K562 (cell line): ENCODE measurements around the gene OTUD1. TPM values are rescaled to one million over a fixed set of nuclear protein-coding genes. Genes with fewer than 3 reads are reported as not detected.

Source experiments
- ATF2 ChIP-seq: sonication (generic); formaldehyde crosslinking; IDR thresholded peaks from 2 replicates; pipeline ENCODE4 v1.8.1; 2022; ENCODE audit warnings: missing genetic modification reagents
- ATF3 ChIP-seq, 2 experiments: fragments of 450-650 bp in 1 of 2; sonication (generic) in 1 of 2; formaldehyde crosslinking in 1 of 2; IDR thresholded peaks in 1 of 2; conservative IDR thresholded peaks in 1 of 2; 2 replicates each; pipeline versions ENCODE4 v1.6.1 to v1.8.1; 2016 to 2023; ENCODE audit warnings: mild to moderate bottlenecking in 2 of 2, moderate library complexity in 2 of 2, inconsistent platforms in 1 of 2, missing genetic modification reagents in 1 of 2
- CAMTA2 ChIP-seq: fragments of 250-450 bp; sonication (Bioruptor Pico); conservative IDR thresholded peaks from 2 replicates; pipeline ENCODE4 v1.5.1; 2022
- FOXJ2 ChIP-seq: fragments of 200-800 bp; sonication (Bioruptor generic); IDR thresholded peaks from 2 replicates; pipeline ENCODE4 v1.6.1; 2016; ENCODE audit warnings: missing genetic modification characterization, missing compliant biosample characterization
- GABPB1 ChIP-seq: sonication (generic); formaldehyde crosslinking; IDR thresholded peaks from 2 replicates; pipeline ENCODE4 v1.8.0; 2022; ENCODE audit warnings: mild to moderate bottlenecking, missing genetic modification reagents
- HNRNPH1 ChIP-seq: fragments of 200-400 bp; formaldehyde crosslinking; optimal IDR thresholded peaks from 2 replicates; pipeline ENCODE3; 2017; ENCODE audit warnings: low read depth, mild to moderate bottlenecking, low read length, moderate library complexity
- KLF1 ChIP-seq: fragments of 450-650 bp; IDR thresholded peaks from 2 replicates; pipeline ENCODE4 v1.6.1; 2016; ENCODE audit warnings: missing genetic modification characterization, missing compliant biosample characterization
- MXD1 ChIP-seq: fragments of 250-450 bp; sonication (Bioruptor Pico); IDR thresholded peaks from 2 replicates; pipeline ENCODE4 v1.8.0; 2021; ENCODE audit warnings: borderline replicate concordance, mild to moderate bottlenecking, moderate library complexity; ENCODE audit not compliant: poor library complexity, severe bottlenecking
- POLR2A ChIP-seq: fragments of 450-650 bp; conservative IDR thresholded peaks from 2 replicates; pipeline ENCODE4 v1.6.1; 2016
- SRSF1 ChIP-seq: fragments of 200-400 bp; formaldehyde crosslinking; IDR thresholded peaks from 2 replicates; pipeline ENCODE4 v1.6.1; 2017; ENCODE audit warnings: mild to moderate bottlenecking, low read depth, low read length, moderate library complexity
- SRSF9 ChIP-seq: fragments of 200-400 bp; formaldehyde crosslinking; IDR thresholded peaks from 2 replicates; pipeline ENCODE4 v1.6.1; 2017; ENCODE audit warnings: low read depth, low read length, borderline replicate concordance
- TCF3 ChIP-seq: sonication (generic); formaldehyde crosslinking; IDR thresholded peaks from 2 replicates; pipeline ENCODE4 v1.4.0; 2020; ENCODE audit warnings: mild to moderate bottlenecking, missing genetic modification reagents
- XRCC3 ChIP-seq: fragments of 450-650 bp; IDR thresholded peaks from 2 replicates; pipeline ENCODE4 v1.6.1; 2017; ENCODE audit warnings: mild to moderate bottlenecking, moderate library complexity
- XRCC4 ChIP-seq: IDR thresholded peaks from one replicate; pipeline ENCODE4 v1.6.1; 2011; ENCODE audit not compliant: insufficient read depth, insufficient read length; ENCODE audit errors: extremely low read depth
- ZFX ChIP-seq: sonication (generic); formaldehyde crosslinking; IDR thresholded peaks from 2 replicates; pipeline ENCODE4 v1.8.0; 2022; ENCODE audit warnings: mild to moderate bottlenecking, missing genetic modification reagents, moderate library complexity
- ZNF165 ChIP-seq: fragments of 250-450 bp; sonication (Bioruptor Pico); IDR thresholded peaks from 2 replicates; pipeline ENCODE4 v1.4.0; 2020; ENCODE audit warnings: borderline replicate concordance
- ZNF282 ChIP-seq: sonication (generic); formaldehyde crosslinking; IDR thresholded peaks from 2 replicates; pipeline ENCODE4 v1.8.1; 2023; ENCODE audit warnings: missing genetic modification reagents
- ZNF592 ChIP-seq: fragments of 450-650 bp; IDR thresholded peaks from 2 replicates; pipeline ENCODE4 v1.6.1; 2017; ENCODE audit warnings: antibody characterized with exemption, mild to moderate bottlenecking
- ZNF77 ChIP-seq: fragments of 250-450 bp; sonication (Bioruptor Pico); IDR thresholded peaks from 2 replicates; pipeline ENCODE4 v1.5.0; 2020
- ZSCAN29 ChIP-seq: fragments of 450-650 bp; IDR thresholded peaks from 2 replicates; pipeline ENCODE4 v1.6.1; 2017
- polyA plus RNA-seq, 8 experiments: library from polyadenylated mRNA; depleted of rRNA in 4 of 8; stranded (reverse) in 5 of 8; unstranded in 3 of 8; fragments of >200 nt; fragmentation: Nextera tagmentation in 2 of 8; fragmentation: Illumina TruSeq in 1 of 8; extraction: Ambion mirVana in 2 of 8; extraction: Trizol in 1 of 8; gene quantifications; 2 replicates each; pipeline versions ENCODE4 v1.2.1 to v1.2.3, GENCODE V29; 2011 to 2014; ENCODE audit warnings: inconsistent platforms in 1 of 8, missing spikeins in 1 of 8
- total RNA-seq, 7 experiments: library from RNA; depleted of rRNA in 6 of 7; stranded (reverse); fragments of >200 nt in 6 of 7; fragmentation: Illumina TruSeq in 2 of 7; extraction: Trizol in 2 of 7; gene quantifications; 2 replicates each; pipeline versions ENCODE4 v1.2.1 to v1.2.3, GENCODE V29; 2011 to 2021; ENCODE audit warnings: low replicate concordance in 1 of 7
- TF ChIP-seq, protein P1 (sequence below): fragments of 450-650 bp; IDR thresholded peaks from 2 replicates; pipeline ENCODE4 v1.6.1; 2016; ENCODE audit warnings: antibody characterized with exemption

OTUD1 gene
- total and polyA plus RNA-seq, 9 of the 15 experiments (the other 6 are each of a cell fraction or from before 2014, with no cell fraction given): 0.29 to 2.0 (median 0.49) TPM

DNA sequence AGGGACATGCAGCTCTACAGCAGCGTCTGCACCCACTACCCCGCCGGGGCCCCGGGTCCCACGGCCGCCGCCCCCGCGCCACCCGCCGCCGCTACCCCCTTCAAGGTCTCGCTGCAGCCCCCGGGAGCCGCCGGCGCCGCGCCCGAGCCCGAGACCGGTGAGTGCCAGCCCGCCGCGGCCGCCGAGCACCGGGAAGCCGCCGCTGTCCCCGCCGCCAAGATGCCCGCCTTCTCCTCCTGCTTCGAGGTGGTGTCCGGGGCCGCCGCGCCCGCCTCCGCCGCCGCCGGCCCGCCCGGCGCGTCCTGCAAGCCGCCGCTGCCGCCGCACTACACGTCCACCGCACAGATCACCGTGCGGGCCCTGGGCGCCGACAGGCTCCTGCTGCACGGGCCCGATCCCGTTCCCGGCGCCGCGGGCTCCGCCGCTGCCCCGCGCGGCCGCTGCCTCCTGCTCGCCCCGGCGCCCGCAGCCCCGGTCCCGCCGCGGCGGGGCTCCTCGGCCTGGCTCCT is 631 bp downstream of the OTUD1 start (continued):
- TF ChIP-seq FOXJ2 (no peak), ZSCAN29 (no peak), ZFX (CRISPR knock-in tag) (no peak), XRCC3 (no peak), ZNF282 (CRISPR knock-in tag) (no peak), ZNF77 (CRISPR knock-in tag) (no peak), XRCC4 (no peak), MXD1 (CRISPR knock-in tag) (no peak), ZNF592 (no peak), HNRNPH1 (no peak), ZNF165 (no peak), SRSF1 (no peak), POLR2A (no peak), KLF1 (tag) (no peak), TCF3 (CRISPR knock-in tag) (no peak), SRSF9 (no peak), CAMTA2 (CRISPR knock-in tag) (no peak), GABPB1 (no peak), ATF3 (IDR thresholded peaks at IDR 0.05) (no peak), ATF3 (CRISPR knock-in tag; conservative IDR thresholded peaks at IDR 0.05) (no peak), ATF2 (CRISPR knock-in tag) (no peak)
- TF ChIP-seq, protein P1, sequence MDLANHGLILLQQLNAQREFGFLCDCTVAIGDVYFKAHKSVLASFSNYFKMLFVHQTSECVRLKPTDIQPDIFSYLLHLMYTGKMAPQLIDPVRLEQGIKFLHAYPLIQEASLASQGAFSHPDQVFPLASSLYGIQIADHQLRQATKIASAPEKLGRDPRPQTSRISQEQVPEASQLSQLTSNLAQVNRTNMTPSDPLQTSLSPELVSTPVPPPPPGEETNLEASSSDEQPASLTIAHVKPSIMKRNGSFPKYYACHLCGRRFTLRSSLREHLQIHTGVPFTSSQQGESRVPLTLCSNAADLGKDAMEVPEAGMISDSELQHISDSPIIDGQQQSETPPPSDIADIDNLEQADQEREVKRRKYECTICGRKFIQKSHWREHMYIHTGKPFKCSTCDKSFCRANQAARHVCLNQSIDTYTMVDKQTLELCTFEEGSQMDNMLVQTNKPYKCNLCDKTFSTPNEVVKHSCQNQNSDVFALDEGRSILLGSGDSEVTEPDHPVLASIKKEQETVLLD: no peak
